ENCODE data around the gene MVD. TPM values are rescaled to one million over a fixed set of nuclear protein-coding genes. Genes with fewer than 3 reads are reported as not detected.
"Not testable (repeated sequence)": the region's sequence is repeated elsewhere in the genome, so short reads cannot be mapped to it uniquely, and the experiment has no call there.

MVD gene
- total RNA-seq, 6 experiments from 2014 or later: 10.2 to 57.1 (median 15.2) TPM

- intact Hi-C loops (cut with DNase I): no loop called here
- Histone ChIP-seq H3K27ac (no peak overlapping the region), H3K9me3 (no peaks in the 10 kb centered on the region), H3K36me3 (no peaks in the 10 kb centered on the region), H3K4me1 (no peaks in the 10 kb centered on the region), H3K27me3 (no peaks in the 10 kb centered on the region), H3K4me3 (no peak overlapping the region)
- 85% methylated on average over 6 of the region's 19 CpGs for WGBS (ENCODE audit: insufficient coverage, low coverage, low lambda C conversion rate, missing lambda C conversion rate)
- ATAC-seq (no peak), DNase-seq (no peak)
- TF ChIP-seq, protein P1, sequence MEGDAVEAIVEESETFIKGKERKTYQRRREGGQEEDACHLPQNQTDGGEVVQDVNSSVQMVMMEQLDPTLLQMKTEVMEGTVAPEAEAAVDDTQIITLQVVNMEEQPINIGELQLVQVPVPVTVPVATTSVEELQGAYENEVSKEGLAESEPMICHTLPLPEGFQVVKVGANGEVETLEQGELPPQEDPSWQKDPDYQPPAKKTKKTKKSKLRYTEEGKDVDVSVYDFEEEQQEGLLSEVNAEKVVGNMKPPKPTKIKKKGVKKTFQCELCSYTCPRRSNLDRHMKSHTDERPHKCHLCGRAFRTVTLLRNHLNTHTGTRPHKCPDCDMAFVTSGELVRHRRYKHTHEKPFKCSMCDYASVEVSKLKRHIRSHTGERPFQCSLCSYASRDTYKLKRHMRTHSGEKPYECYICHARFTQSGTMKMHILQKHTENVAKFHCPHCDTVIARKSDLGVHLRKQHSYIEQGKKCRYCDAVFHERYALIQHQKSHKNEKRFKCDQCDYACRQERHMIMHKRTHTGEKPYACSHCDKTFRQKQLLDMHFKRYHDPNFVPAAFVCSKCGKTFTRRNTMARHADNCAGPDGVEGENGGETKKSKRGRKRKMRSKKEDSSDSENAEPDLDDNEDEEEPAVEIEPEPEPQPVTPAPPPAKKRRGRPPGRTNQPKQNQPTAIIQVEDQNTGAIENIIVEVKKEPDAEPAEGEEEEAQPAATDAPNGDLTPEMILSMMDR (IDR thresholded peaks at IDR 0.05): no peak
- no peak for TF ChIP-seq POLR2A (IDR thresholded peaks at IDR 0.05)
These were observed 11.0 kb upstream of the MVD start for GRCh38 chr16:88673716-88674379.

DNA sequence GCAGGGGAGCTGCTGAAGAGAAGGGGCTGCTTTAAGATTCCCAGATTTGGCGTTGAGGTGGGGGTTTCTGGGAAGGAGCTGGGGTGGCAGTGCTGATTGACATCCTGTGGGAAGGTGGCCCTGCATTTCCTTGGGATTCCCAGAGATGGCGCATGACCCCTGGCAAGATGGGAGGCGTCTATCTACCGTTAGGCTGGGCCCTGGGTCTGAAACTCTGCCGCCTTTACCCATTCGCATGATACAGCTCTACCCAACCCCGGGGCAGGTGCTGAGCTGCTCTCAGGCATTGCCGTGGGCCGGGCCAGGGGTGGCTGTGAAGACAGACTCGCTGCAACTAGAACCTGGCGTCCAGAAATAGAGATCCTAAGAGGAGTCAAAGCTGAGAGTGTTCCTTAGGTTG, 9.9 kb upstream of the MVD start:
- no peaks in the 10 kb centered on the region for H3K27me3 ChIP-seq
- no peak overlapping the region for H3K27ac ChIP-seq
- H3K9me3 ChIP-seq: no peaks in the 10 kb centered on the region
- H3K36me3 ChIP-seq: no peaks in the 10 kb centered on the region
- ATAC-seq (peak in 1 of 4 donors; percentile 29), DNase-seq (no peak)
- no peak for TF ChIP-seq POLR2A (IDR thresholded peaks at IDR 0.05)
- TF ChIP-seq, protein P1 (IDR thresholded peaks at IDR 0.05): no peak
- 70% methylated on average over 2 of the region's 11 CpGs for WGBS (ENCODE audit: insufficient coverage, low coverage, low lambda C conversion rate, missing lambda C conversion rate)
- H3K4me3 ChIP-seq: no peak overlapping the region
- no peaks in the 10 kb centered on the region for H3K4me1 ChIP-seq
- intact Hi-C loops (cut with DNase I): no loop called here

GRCh38 chr16:88671806-88672205, 8.9 kb upstream of the MVD start:
- ATAC-seq: no peak
- H3K27me3 ChIP-seq: no peaks in the 10 kb centered on the region
- 100% methylated on average over 1 of the region's 23 CpGs for WGBS (ENCODE audit: insufficient coverage, low coverage, low lambda C conversion rate, missing lambda C conversion rate)
- no peak overlapping the region for H3K27ac ChIP-seq
- no peaks in the 10 kb centered on the region for H3K9me3 ChIP-seq
- no peak overlapping the region for H3K4me3 ChIP-seq
- H3K36me3 ChIP-seq: no peaks in the 10 kb centered on the region
- DNase-seq: no peak
- intact Hi-C loops (cut with DNase I): no loop called here
- TF ChIP-seq POLR2A (IDR thresholded peaks at IDR 0.05): no peak
- TF ChIP-seq, protein P1 (IDR thresholded peaks at IDR 0.05): no peak
- H3K4me1 ChIP-seq: no peaks in the 10 kb centered on the region

GRCh38 chr16:88669980-88670379, 7.1 kb upstream of the MVD start:
- intact Hi-C loops (cut with DNase I): no loop called here
- no peaks in the 10 kb centered on the region for H3K9me3 ChIP-seq
- TF ChIP-seq, protein P1 (IDR thresholded peaks at IDR 0.05): no peak
- TF ChIP-seq POLR2A (IDR thresholded peaks at IDR 0.05): no peak
- no peak for ATAC-seq
- no peak overlapping the region for H3K27ac ChIP-seq
- no peaks in the 10 kb centered on the region for H3K36me3 ChIP-seq
- no peaks in the 10 kb centered on the region for H3K27me3 ChIP-seq
- no peak overlapping the region for H3K4me3 ChIP-seq
- no peak for DNase-seq
- H3K4me1 ChIP-seq: peaks cover 0 to 6% (median 3%) of the 10 kb centered on the region in 4 donors
- WGBS (ENCODE audit: insufficient coverage, low coverage, low lambda C conversion rate, missing lambda C conversion rate): 95% methylated on average over 8 of the region's 10 CpGs

DNA sequence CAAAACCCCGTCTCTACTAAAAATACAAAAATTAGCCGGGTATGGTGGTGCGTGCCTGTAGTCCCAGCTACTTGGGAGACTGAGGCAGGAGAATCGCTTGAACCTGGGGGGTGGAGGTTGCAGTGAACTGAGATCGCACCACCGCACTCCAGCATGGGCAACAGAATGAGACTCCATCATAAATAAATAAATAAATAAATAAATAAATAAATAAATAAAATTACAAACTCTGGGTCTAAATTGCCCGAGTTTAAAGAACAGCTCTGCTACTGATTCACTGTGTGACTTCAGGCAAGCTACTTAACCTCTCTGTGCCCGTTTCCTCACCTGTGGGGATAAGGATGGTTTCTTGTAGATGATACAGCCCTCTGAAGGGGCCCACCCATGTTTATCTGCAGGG, 6.6 kb upstream of the MVD start:
- H3K36me3 ChIP-seq; H3K27me3 ChIP-seq; DNase-seq; H3K27ac ChIP-seq; H3K9me3 ChIP-seq; ATAC-seq; intact Hi-C loops (cut with DNase I); H3K4me3 ChIP-seq: not testable (repeated sequence)
- H3K4me1 ChIP-seq: peaks cover 0 to 11% (median 5%) of the 10 kb centered on the region in 4 donors
- WGBS (ENCODE audit: insufficient coverage, low coverage, low lambda C conversion rate, missing lambda C conversion rate): 98% methylated on average over 5 of the region's 8 CpGs

Data from right lobe of liver (tissue), 6 donors.